ENCODE measurements around the gene ZNF423.

The ZNF423 gene

GRCh38 chr16:49462362-49462988, 393.4 kb downstream of the ZNF423 start:
- DNase-seq, result no peak

- no peak for DNase-seq
These were observed 394.4 kb downstream of the ZNF423 start for GRCh38 chr16:49461517-49461951.

- DNase-seq, result no peak
These were observed 395.0 kb downstream of the ZNF423 start for GRCh38 chr16:49460786-49461470.

- no peak for DNase-seq
These were observed 395.8 kb downstream of the ZNF423 start for GRCh38 chr16:49459953-49460735.

GRCh38 chr16:49458656-49459445, 397.1 kb downstream of the ZNF423 start:
- no peak for DNase-seq

- no peak for DNase-seq
These were observed 397.7 kb downstream of the ZNF423 start for GRCh38 chr16:49458243-49458642.

GRCh38 chr16:49457196-49457595, 398.7 kb downstream of the ZNF423 start:
- no peak for DNase-seq

GRCh38 chr16:49456763-49457162, 399.1 kb downstream of the ZNF423 start:
- DNase-seq, result no peak

- DNase-seq, result no peak
These were observed 399.7 kb downstream of the ZNF423 start for GRCh38 chr16:49455991-49456745.

- no peak for DNase-seq
These were observed 400.5 kb downstream of the ZNF423 start for GRCh38 chr16:49455181-49455990.

GRCh38 chr16:49454426-49455180, 401.3 kb downstream of the ZNF423 start:
- DNase-seq, result no peak

- no peak for DNase-seq
These were observed 401.9 kb downstream of the ZNF423 start for GRCh38 chr16:49453983-49454382.

GRCh38 chr16:49453021-49453420, 402.9 kb downstream of the ZNF423 start:
- no peak for DNase-seq

GRCh38 chr16:49452578-49452977, 403.3 kb downstream of the ZNF423 start:
- DNase-seq, result no peak

- no peak for DNase-seq
These were observed 403.8 kb downstream of the ZNF423 start for GRCh38 chr16:49452108-49452507.

GRCh38 chr16:49446805-49447204, 409.1 kb downstream of the ZNF423 start:
- DNase-seq, result no peak

GRCh38 chr16:49443576-49443975, 412.3 kb downstream of the ZNF423 start:
- DNase-seq, result no peak

GRCh38 chr16:49442805-49443204, 413.1 kb downstream of the ZNF423 start:
- no peak for DNase-seq

- DNase-seq, result peak in 1 of 51 donors; percentile 19
These were observed 414.5 kb downstream of the ZNF423 start for GRCh38 chr16:49441366-49441780.

Measured in hypothalamus (tissue), 51 donors.